Esophagus muscularis mucosa (tissue), 4 donors: ENCODE results near the gene RTN4IP1.
"Not testable (repeated sequence)": the region's sequence is repeated elsewhere in the genome, so short reads cannot be mapped to it uniquely, and the experiment has no call there.

ENCODE experiments used
- CTCF ChIP-seq, 3 experiments: fragments of 200-600 bp in 2 of 3; fragments of 450-650 bp in 1 of 3; sonication (generic) in 2 of 3; IDR thresholded peaks; one replicate each; pipeline ENCODE4 v1.5.1; 2017 to 2019; ENCODE audit warnings: antibody characterized with exemption in 3 of 3, mild to moderate bottlenecking in 2 of 3, moderate library complexity in 1 of 3
- EP300 ChIP-seq: sonication (generic); formaldehyde crosslinking; IDR thresholded peaks from one replicate; pipeline ENCODE4 v1.6.1; 2017; ENCODE audit warnings: antibody characterized with exemption
- POLR2A ChIP-seq: fragments of 450-650 bp; IDR thresholded peaks from one replicate; pipeline ENCODE4 v1.6.1; 2017; ENCODE audit warnings: antibody characterized with exemption, moderate library complexity, mild to moderate bottlenecking, low read depth
- POLR2AphosphoS5 ChIP-seq, 2 donors: sonication (generic); formaldehyde crosslinking; IDR thresholded peaks; one replicate each; pipeline ENCODE4 v1.6.1; 2017; ENCODE audit warnings: antibody characterized with exemption in 2 of 2

DNA sequence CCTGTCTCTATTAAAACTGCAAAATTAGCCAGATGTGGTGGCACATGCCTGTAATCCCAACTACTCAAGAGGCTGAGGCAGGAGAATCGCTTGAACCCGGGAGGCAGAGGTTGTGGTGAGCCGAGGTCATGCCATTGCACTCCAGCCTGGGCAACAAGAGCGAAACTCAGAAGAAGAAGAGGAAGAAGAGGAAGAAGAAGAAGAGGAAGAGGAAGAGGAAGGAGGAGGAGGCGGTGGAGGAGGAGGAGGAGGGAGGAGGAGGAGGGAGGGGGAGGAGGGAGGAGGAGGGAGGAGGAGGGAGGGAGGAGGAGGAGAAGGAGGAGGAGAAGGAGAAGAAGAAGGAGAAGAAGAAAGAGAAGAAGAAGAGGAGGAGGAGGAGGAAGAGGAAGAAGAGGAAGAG lies 40.4 kb downstream of the RTN4IP1 start:
- not testable (repeated sequence) for TF ChIP-seq POLR2A; CTCF (IDR thresholded peaks at IDR 0.05); POLR2AphosphoS5 (IDR thresholded peaks at IDR 0.05); EP300
